Measurements from ENCODE around the gene EXOC1. TPM values are rescaled to one million over a fixed set of nuclear protein-coding genes. Genes with fewer than 3 reads are reported as not detected.

Gene EXOC1
- total RNA-seq, 4 donors from 2014 or later: 52.3 to 75.4 (median 61.3) TPM

DNA sequence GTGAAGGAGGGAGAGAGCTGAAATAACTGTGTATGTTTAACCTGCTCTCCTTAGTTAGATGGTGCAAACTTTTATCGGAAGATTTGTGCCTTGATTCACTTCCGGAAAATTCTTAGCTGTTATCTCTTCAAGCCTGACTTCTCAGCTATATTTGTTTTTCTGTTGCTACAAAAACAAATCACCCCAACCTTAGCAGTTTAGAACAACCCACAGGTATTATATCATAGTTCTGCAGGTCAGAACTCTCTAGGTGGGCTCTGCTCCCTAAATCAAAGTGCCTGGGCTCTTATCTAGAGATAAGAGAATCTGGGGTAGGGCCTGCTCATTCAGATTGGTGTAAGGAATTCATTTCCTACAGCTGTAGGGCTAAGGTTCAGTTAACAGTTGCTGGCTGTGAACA is 80.2 kb downstream of the EXOC1 start:
- TF ChIP-seq CTCF (IDR thresholded peaks at IDR 0.05; ENCODE audit: low read depth): no peak

DNA sequence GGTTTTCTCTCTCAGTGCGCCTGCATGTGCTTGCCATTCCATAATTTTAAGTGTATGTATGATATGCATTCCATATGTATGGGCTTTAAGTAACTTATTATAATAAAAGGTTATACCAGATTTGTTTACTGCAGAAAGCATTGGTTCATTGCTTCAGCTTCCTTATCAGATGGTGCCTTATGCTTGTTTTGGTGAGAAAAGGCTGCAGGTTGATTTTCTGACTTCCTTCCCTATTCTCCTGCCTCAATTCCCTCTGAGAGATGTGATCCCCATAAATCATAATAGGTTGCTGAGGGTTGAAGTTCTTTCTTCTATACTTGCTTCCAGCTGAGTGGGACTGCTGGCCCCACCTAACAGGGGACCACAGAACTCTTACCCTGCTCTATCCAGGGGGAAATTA is 85.0 kb downstream of the EXOC1 start:
- TF ChIP-seq CTCF (IDR thresholded peaks at IDR 0.05; ENCODE audit: low read depth): no peak

DNA sequence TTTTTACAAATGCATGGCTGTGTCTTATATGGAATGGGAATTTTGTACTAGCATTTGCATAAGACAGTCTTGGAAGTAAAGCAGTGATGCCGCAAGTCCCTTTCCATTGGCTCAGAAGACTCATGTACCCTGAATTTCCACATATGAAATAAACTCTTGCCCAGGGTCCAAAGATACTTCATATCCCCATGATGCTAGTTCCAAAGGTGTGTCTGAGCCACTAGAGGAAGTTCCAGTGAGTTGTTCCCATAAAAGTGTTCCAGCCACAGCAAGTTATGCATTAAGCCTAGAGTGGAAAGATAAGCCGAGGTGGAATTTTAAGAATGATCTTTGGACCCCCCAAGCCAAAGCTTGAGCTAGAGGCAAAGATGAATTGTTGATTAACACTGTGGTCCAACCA is 86.0 kb downstream of the EXOC1 start:
- TF ChIP-seq CTCF (IDR thresholded peaks at IDR 0.05; ENCODE audit: low read depth): no peak

- TF ChIP-seq CTCF (IDR thresholded peaks at IDR 0.05; ENCODE audit: low read depth): no peak
Measured at GRCh38 chr4:55941881-55942396, 88.5 kb downstream of the EXOC1 start.

DNA sequence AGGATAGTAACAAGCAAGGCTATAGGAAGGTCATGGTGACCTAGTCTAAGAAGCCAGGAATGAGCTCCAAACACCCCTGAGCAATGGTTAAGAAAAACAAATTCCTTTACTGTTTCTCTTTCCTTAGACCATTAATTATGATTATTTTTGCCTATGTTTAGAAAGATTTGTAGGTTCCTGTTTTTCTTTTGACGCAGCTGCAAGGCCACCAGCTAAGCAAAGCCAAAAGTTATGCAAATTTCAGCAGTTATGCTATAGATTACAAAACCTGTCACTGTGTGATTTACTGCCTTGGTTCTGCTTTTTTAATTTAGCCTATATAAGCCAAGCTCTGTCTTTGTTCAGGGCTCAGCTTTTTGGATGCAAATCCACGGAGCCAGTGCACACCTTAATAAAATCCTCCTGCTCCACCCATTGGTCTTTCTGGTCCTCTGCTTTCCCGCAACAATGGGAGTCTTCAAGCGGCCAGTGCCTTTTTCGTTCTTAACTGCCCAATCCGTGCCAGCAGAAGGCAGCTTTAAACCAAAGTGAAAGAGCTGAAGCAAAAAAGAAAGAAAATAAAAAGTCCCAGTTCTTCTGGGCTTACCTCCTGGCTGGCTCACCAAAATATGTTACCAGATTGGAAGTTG is 93.9 kb downstream of the EXOC1 start:
- no peak for TF ChIP-seq CTCF (IDR thresholded peaks at IDR 0.05; ENCODE audit: low read depth)

GRCh38 chr4:55947912-55948725 is 94.7 kb downstream of the EXOC1 start:
- no peak for TF ChIP-seq CTCF (IDR thresholded peaks at IDR 0.05; ENCODE audit: low read depth)

DNA sequence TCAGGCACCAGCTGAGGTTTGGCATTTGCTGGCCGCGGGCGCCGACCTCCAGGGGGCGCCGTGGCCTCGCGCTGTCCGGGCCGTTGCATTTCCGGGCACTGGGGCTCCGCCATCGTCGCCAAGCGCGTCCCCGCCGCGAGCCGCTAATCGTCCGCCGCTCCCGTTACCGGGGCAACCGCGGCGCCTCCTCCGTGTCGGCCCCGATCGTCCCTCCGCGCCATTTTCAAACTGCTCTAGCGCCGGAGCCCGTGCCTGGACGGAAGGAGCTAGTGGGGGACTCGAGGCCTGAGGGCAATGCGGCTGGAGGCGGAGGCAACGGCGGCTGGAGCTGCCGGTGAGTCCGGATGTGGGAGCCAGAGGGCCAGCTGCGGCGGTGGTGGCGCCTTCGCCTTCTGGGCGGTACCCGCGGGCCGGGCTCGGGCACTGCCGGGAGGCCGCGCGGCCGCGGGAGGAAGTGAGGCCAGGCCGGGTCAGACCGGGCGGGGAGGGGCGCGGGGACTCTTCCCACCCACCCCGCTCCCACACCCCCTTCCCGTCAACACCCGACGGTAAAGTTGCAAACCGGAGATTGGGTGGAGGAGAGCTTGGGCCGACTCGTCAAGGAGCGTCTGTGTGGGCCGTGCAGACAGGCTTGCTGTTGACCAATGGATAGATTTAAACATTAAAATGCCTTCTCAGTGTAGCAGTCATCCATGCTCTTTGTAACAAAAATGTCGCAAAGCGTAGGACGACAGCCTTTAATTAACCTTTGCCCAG is 95.5 kb downstream of the EXOC1 start, which contains the start of gene CEP135:
Gene CEP135 (plus strand): TSS at position 220 of the 756 bp plus-strand sequence. CDS start 3,186 bp downstream, outside the sequence.
- no peak for TF ChIP-seq CTCF (IDR thresholded peaks at IDR 0.05; ENCODE audit: low read depth)
